ENCODE data around the gene DNMT1.

DNMT1 gene

GRCh38 chr19:10135551-10136334, 59.0 kb downstream of the DNMT1 start:
- H3K4me3 Mint-ChIP-seq: no peak overlapping the region
- H3K36me3 Mint-ChIP-seq: peaks cover 18% of the 10 kb centered on the region
- H3K9me3 Mint-ChIP-seq: no peaks in the 10 kb centered on the region
- no peaks in the 10 kb centered on the region for H3K27me3 Mint-ChIP-seq
- DNase-seq (ENCODE audit: low spot score in 2 of 2) (no peak), ATAC-seq (ENCODE audit: low read depth) (no peak)
- no peaks in the 10 kb centered on the region for H3K4me1 Mint-ChIP-seq
- no peak overlapping the region for H3K27ac Mint-ChIP-seq

GRCh38 chr19:10134040-10134439, 60.7 kb downstream of the DNMT1 start:
- DNase-seq (ENCODE audit: low spot score in 2 of 2) (no peak), ATAC-seq (ENCODE audit: low read depth) (no peak)
- H3K36me3 Mint-ChIP-seq: peaks cover 17% of the 10 kb centered on the region
- H3K27me3 Mint-ChIP-seq: no peaks in the 10 kb centered on the region
- no peak overlapping the region for H3K27ac Mint-ChIP-seq
- H3K4me3 Mint-ChIP-seq: no peak overlapping the region
- H3K4me1 Mint-ChIP-seq: no peaks in the 10 kb centered on the region
- H3K9me3 Mint-ChIP-seq: no peaks in the 10 kb centered on the region

GRCh38 chr19:10133596-10133995, 61.2 kb downstream of the DNMT1 start:
- H3K27ac Mint-ChIP-seq: no peak overlapping the region
- no peak for DNase-seq (ENCODE audit: low spot score in 2 of 2)
- no peak overlapping the region for H3K4me3 Mint-ChIP-seq
- ATAC-seq (ENCODE audit: low read depth): no peak
- no peaks in the 10 kb centered on the region for H3K27me3 Mint-ChIP-seq
- H3K4me1 Mint-ChIP-seq: no peaks in the 10 kb centered on the region
- H3K36me3 Mint-ChIP-seq: peaks cover 16% of the 10 kb centered on the region
- H3K9me3 Mint-ChIP-seq: no peaks in the 10 kb centered on the region

- DNase-seq (ENCODE audit: low spot score in 2 of 2) (no peak), ATAC-seq (ENCODE audit: low read depth) (no peak)
- Mint-ChIP-seq H3K4me1 (no peaks in the 10 kb centered on the region), H3K9me3 (no peaks in the 10 kb centered on the region), H3K4me3 (no peak overlapping the region), H3K36me3 (peaks cover 15% of the 10 kb centered on the region), H3K27ac (no peak overlapping the region), H3K27me3 (no peaks in the 10 kb centered on the region)
These were observed 61.8 kb downstream of the DNMT1 start for GRCh38 chr19:10132905-10133304.

- no peaks in the 10 kb centered on the region for H3K9me3 Mint-ChIP-seq
- peaks cover 3% of the 10 kb centered on the region for H3K36me3 Mint-ChIP-seq
- no peak overlapping the region for H3K4me3 Mint-ChIP-seq
- DNase-seq (ENCODE audit: low spot score in 2 of 2) (no peak), ATAC-seq (ENCODE audit: low read depth) (peak; percentile 91)
- H3K27me3 Mint-ChIP-seq: no peaks in the 10 kb centered on the region
- no peak overlapping the region for H3K27ac Mint-ChIP-seq
- H3K4me1 Mint-ChIP-seq: peaks cover 4% of the 10 kb centered on the region
These were observed 68.5 kb downstream of the DNMT1 start for GRCh38 chr19:10126213-10126639.

- no peak for ATAC-seq (ENCODE audit: low read depth)
- no peaks in the 10 kb centered on the region for H3K27me3 Mint-ChIP-seq
- DNase-seq (ENCODE audit: low spot score in 2 of 2): no peak
These were observed 70.3 kb downstream of the DNMT1 start for GRCh38 chr19:10124429-10124828.

GRCh38 chr19:10122045-10122444, 72.7 kb downstream of the DNMT1 start:
- ATAC-seq (ENCODE audit: low read depth) (no peak), DNase-seq (ENCODE audit: low spot score in 2 of 2) (no peak)
- H3K4me3 Mint-ChIP-seq: no peak overlapping the region
- no peaks in the 10 kb centered on the region for H3K9me3 Mint-ChIP-seq
- peaks cover 2% of the 10 kb centered on the region for H3K36me3 Mint-ChIP-seq
- H3K27me3 Mint-ChIP-seq: no peaks in the 10 kb centered on the region
- H3K4me1 Mint-ChIP-seq: peaks cover 10% of the 10 kb centered on the region
- no peak overlapping the region for H3K27ac Mint-ChIP-seq

More at GRCh38 chr19:10124429-10124828, 70.3 kb downstream of the DNMT1 start:
- H3K9me3 Mint-ChIP-seq: no peaks in the 10 kb centered on the region
- H3K4me1 Mint-ChIP-seq: peaks cover 4% of the 10 kb centered on the region
- H3K27ac Mint-ChIP-seq: no peak overlapping the region
- no peaks in the 10 kb centered on the region for H3K36me3 Mint-ChIP-seq
- no peak overlapping the region for H3K4me3 Mint-ChIP-seq

GRCh38 chr19:10120538-10121189, 74.1 kb downstream of the DNMT1 start:
- peaks cover 5% of the 10 kb centered on the region for H3K36me3 Mint-ChIP-seq
- H3K4me1 Mint-ChIP-seq: peaks cover 6% of the 10 kb centered on the region

GRCh38 chr19:10118960-10119359, 75.8 kb downstream of the DNMT1 start:
- ATAC-seq (ENCODE audit: low read depth): no peak
- DNase-seq (ENCODE audit: low spot score in 2 of 2): no peak
- H3K9me3 Mint-ChIP-seq: no peaks in the 10 kb centered on the region
- H3K4me3 Mint-ChIP-seq: peak overlapping the region; percentile 94
- peaks cover 8% of the 10 kb centered on the region for H3K36me3 Mint-ChIP-seq
- peaks cover 8% of the 10 kb centered on the region for H3K4me1 Mint-ChIP-seq
- H3K27me3 Mint-ChIP-seq: no peaks in the 10 kb centered on the region
- H3K27ac Mint-ChIP-seq: peak overlapping the region; percentile 86

More at GRCh38 chr19:10120538-10121189, 74.1 kb downstream of the DNMT1 start:
- no peak overlapping the region for H3K27ac Mint-ChIP-seq
- no peaks in the 10 kb centered on the region for H3K27me3 Mint-ChIP-seq
- no peaks in the 10 kb centered on the region for H3K9me3 Mint-ChIP-seq
- ATAC-seq (ENCODE audit: low read depth): no peak
- no peak for DNase-seq (ENCODE audit: low spot score in 2 of 2)
- H3K4me3 Mint-ChIP-seq: no peak overlapping the region

GRCh38 chr19:10116866-10117616, 77.7 kb downstream of the DNMT1 start:
- Mint-ChIP-seq H3K4me1 (peaks cover 21% of the 10 kb centered on the region), H3K4me3 (no peak overlapping the region)

GRCh38 chr19:10116085-10116865, 78.5 kb downstream of the DNMT1 start:
- ATAC-seq (ENCODE audit: low read depth): no peak
- Mint-ChIP-seq H3K4me1 (peaks cover 28% of the 10 kb centered on the region), H3K4me3 (peak overlapping the region; percentile 39), H3K9me3 (no peaks in the 10 kb centered on the region), H3K27me3 (no peaks in the 10 kb centered on the region), H3K27ac (no peak overlapping the region), H3K36me3 (peaks cover 9% of the 10 kb centered on the region)
- no peak for DNase-seq (ENCODE audit: low spot score in 2 of 2)

More at GRCh38 chr19:10116866-10117616, 77.7 kb downstream of the DNMT1 start:
- H3K27ac Mint-ChIP-seq: no peak overlapping the region
- ATAC-seq (ENCODE audit: low read depth): no peak
- DNase-seq (ENCODE audit: low spot score in 2 of 2): no peak
- no peaks in the 10 kb centered on the region for H3K27me3 Mint-ChIP-seq
- H3K9me3 Mint-ChIP-seq: no peaks in the 10 kb centered on the region
- peaks cover 8% of the 10 kb centered on the region for H3K36me3 Mint-ChIP-seq

- DNase-seq (ENCODE audit: low spot score in 2 of 2) (no peak), ATAC-seq (ENCODE audit: low read depth) (no peak)
- no peak overlapping the region for H3K27ac Mint-ChIP-seq
- H3K4me3 Mint-ChIP-seq: no peak overlapping the region
- H3K4me1 Mint-ChIP-seq: peaks cover 32% of the 10 kb centered on the region
- peaks cover 13% of the 10 kb centered on the region for H3K36me3 Mint-ChIP-seq
- no peaks in the 10 kb centered on the region for H3K27me3 Mint-ChIP-seq
- no peaks in the 10 kb centered on the region for H3K9me3 Mint-ChIP-seq
These were observed 79.2 kb downstream of the DNMT1 start for GRCh38 chr19:10115392-10116084.
